SKM-1 treated with dmso at 0.1 percent for 144 hours (cell line): Measurements from ENCODE around the gene GLP1R.
A peak's percentile ranks its signal among the peaks of the same experiment; 100 is the strongest.

Experiments
- DNase-seq: peaks from one replicate; lab custom pipeline; 2025; ENCODE audit not compliant: unreplicated experiment; lab: John Stamatoyannopoulos, UW

GLP1R gene

GRCh38 chr6:39048481-39049399 is at the start of gene GLP1R:
GLP1R (plus strand) TSS chr6:39048781; CDS start chr6:39048841, 60 bp downstream.
- no peak for DNase-seq

- no peak for DNase-seq
Observed at GRCh38 chr6:39003072-39003471, 45.5 kb upstream of the GLP1R start.

GRCh38 chr6:39003492-39003891 is 45.1 kb upstream of the GLP1R start:
- no peak for DNase-seq

- no peak for DNase-seq
Observed at GRCh38 chr6:39004801-39005200, 43.8 kb upstream of the GLP1R start.

GRCh38 chr6:39005774-39006173 is 42.8 kb upstream of the GLP1R start:
- no peak for DNase-seq

- no peak for DNase-seq
Observed at GRCh38 chr6:39007575-39007974, 41.0 kb upstream of the GLP1R start.

GRCh38 chr6:39008737-39009136 is 39.8 kb upstream of the GLP1R start:
- no peak for DNase-seq

- no peak for DNase-seq
Observed at GRCh38 chr6:39009476-39009875, 39.1 kb upstream of the GLP1R start.

GRCh38 chr6:39016839-39017546 is 31.6 kb upstream of the GLP1R start:
- DNase-seq: no peak

- no peak for DNase-seq
Observed at GRCh38 chr6:39017547-39017880, 31.1 kb upstream of the GLP1R start.

- DNase-seq: no peak
Observed at GRCh38 chr6:39018103-39018502, 30.5 kb upstream of the GLP1R start.

- DNase-seq: no peak
Observed at GRCh38 chr6:39020136-39020535, 28.4 kb upstream of the GLP1R start.

GRCh38 chr6:39021041-39021440 is 27.5 kb upstream of the GLP1R start:
- no peak for DNase-seq

GRCh38 chr6:39021779-39022178 is 26.8 kb upstream of the GLP1R start:
- DNase-seq: no peak

- no peak for DNase-seq
Observed at GRCh38 chr6:39026175-39026574, 22.4 kb upstream of the GLP1R start.

GRCh38 chr6:39029156-39030011 is 19.2 kb upstream of the GLP1R start:
- peak; percentile 36 for DNase-seq

- DNase-seq: no peak
Observed at GRCh38 chr6:39035681-39036080, 12.9 kb upstream of the GLP1R start.

GRCh38 chr6:39037082-39037508 is 11.5 kb upstream of the GLP1R start:
- DNase-seq: no peak

GRCh38 chr6:39037707-39038106 is 10.9 kb upstream of the GLP1R start:
- no peak for DNase-seq

- no peak for DNase-seq
Observed at GRCh38 chr6:39040080-39040673, 8.4 kb upstream of the GLP1R start.

GRCh38 chr6:39041072-39041471 is 7.5 kb upstream of the GLP1R start:
- DNase-seq: no peak
